T-helper 1 cell treated with Interleukin-12 subunit alpha and Interleukin-12 subunit beta and Interleukin-4 antibody, amounts not matched to agents 30 ng/mL and 1 ng/mL, for 36 hours (primary cell): ENCODE results near the gene SRCIN1. TPM values are rescaled to one million over a fixed set of nuclear protein-coding genes. Genes with fewer than 3 reads are reported as not detected.

Experiments used
- intact Hi-C: fragments of 100-400 bp; cut with micrococcal nuclease; formaldehyde crosslinking; loops from one replicate; pipeline ENCODE4 v1.15.1; 2024
- total RNA-seq: library from RNA; stranded (reverse); gene quantifications from 2 replicates; pipeline ENCODE4 v1.2.3, GENCODE V29; 2022

Gene SRCIN1
- total RNA-seq, 1 donor from 2014 or later: 0.42 TPM

- intact Hi-C loops: loop anchor here (1.0 kb wide), 3 partner anchors 8 to 92 kb away; no protein-coding TSS in a partner anchor
Observed at GRCh38 chr17:38583828-38584349, 21.9 kb downstream of the SRCIN1 start.

- intact Hi-C loops: no loop called here
Observed at GRCh38 chr17:38583176-38583575, 22.6 kb downstream of the SRCIN1 start.

- intact Hi-C loops: no loop called here
Observed at GRCh38 chr17:38582069-38582468, 23.7 kb downstream of the SRCIN1 start.

GRCh38 chr17:38579934-38580333, 25.8 kb downstream of the SRCIN1 start:
- intact Hi-C loops: no loop called here

- intact Hi-C loops: no loop called here
Observed at GRCh38 chr17:38579083-38579480, 26.7 kb downstream of the SRCIN1 start.

GRCh38 chr17:38578229-38579082, 27.3 kb downstream of the SRCIN1 start:
- intact Hi-C loops: no loop called here

GRCh38 chr17:38577645-38578173, 28.0 kb downstream of the SRCIN1 start:
- intact Hi-C loops: no loop called here

- intact Hi-C loops: no loop called here
Observed at GRCh38 chr17:38577244-38577643, 28.5 kb downstream of the SRCIN1 start.

- intact Hi-C loops: no loop called here
Observed at GRCh38 chr17:38575781-38576180, 30.0 kb downstream of the SRCIN1 start.

- intact Hi-C loops: no loop called here
Observed at GRCh38 chr17:38574712-38575111, 31.0 kb downstream of the SRCIN1 start.

GRCh38 chr17:38572669-38573365, 32.9 kb downstream of the SRCIN1 start:
- intact Hi-C loops: no loop called here

- intact Hi-C loops: no loop called here
Observed at GRCh38 chr17:38571833-38572668, 33.7 kb downstream of the SRCIN1 start.

- intact Hi-C loops: no loop called here
Observed at GRCh38 chr17:38569701-38570512, 35.8 kb downstream of the SRCIN1 start.

GRCh38 chr17:38568845-38569510, 36.8 kb downstream of the SRCIN1 start:
- intact Hi-C loops: no loop called here

- intact Hi-C loops: no loop called here
Observed at GRCh38 chr17:38568274-38568673, 37.5 kb downstream of the SRCIN1 start.

- intact Hi-C loops: no loop called here
Observed at GRCh38 chr17:38567350-38567749, 38.4 kb downstream of the SRCIN1 start.

GRCh38 chr17:38566666-38567031, 39.1 kb downstream of the SRCIN1 start:
- intact Hi-C loops: no loop called here

- intact Hi-C loops: no loop called here
Observed at GRCh38 chr17:38565853-38566665, 39.7 kb downstream of the SRCIN1 start.

GRCh38 chr17:38564869-38565268, 40.9 kb downstream of the SRCIN1 start:
- intact Hi-C loops: no loop called here
